BLaER1 treated with 17β-estradiol and CSF1 and Interleukin-3, amounts not matched to agents 10 nM and 100 nM (cell line): ENCODE data around the gene TENM4.

Source experiments
- H3K27ac ChIP-seq, 11 experiments: shearing (Covaris generic); formaldehyde crosslinking; 2 replicates each; pipeline ENCODE4 v1.8.1; 2022
- H3K27me3 ChIP-seq, 11 experiments: shearing (Covaris generic); formaldehyde crosslinking; 2 replicates each; pipeline ENCODE4 v1.8.1; 2022
- H3K36me3 ChIP-seq, 11 experiments: shearing (Covaris generic); formaldehyde crosslinking; 2 replicates each; pipeline ENCODE4 v1.8.1; 2022
- H3K4me1 ChIP-seq, 10 experiments: shearing (Covaris generic); formaldehyde crosslinking; 2 replicates each; pipeline ENCODE4 v1.8.1; 2022
- H3K4me2 ChIP-seq, 11 experiments: shearing (Covaris generic); formaldehyde crosslinking; 2 replicates each; pipeline ENCODE4 v1.8.1; 2022
- H3K4me3 ChIP-seq, 10 experiments: shearing (Covaris generic); formaldehyde crosslinking; 2 replicates each; pipeline ENCODE4 v1.8.1; 2022
- H3K9ac ChIP-seq, 11 experiments: shearing (Covaris generic); formaldehyde crosslinking; 2 replicates each; pipeline ENCODE4 v1.8.1; 2022
- H3K9me3 ChIP-seq, 11 experiments: shearing (Covaris generic); formaldehyde crosslinking; replicated peaks in 1 of 11; 2 replicates each; pipeline ENCODE4 v1.8.1; 2022
- H4K20me1 ChIP-seq, 11 experiments: shearing (Covaris generic); formaldehyde crosslinking; 2 replicates each; pipeline ENCODE4 v1.8.1; 2022
- Cebpa-rat ChIP-seq, 11 experiments: shearing (Covaris generic); IDR thresholded peaks; 2 replicates each; pipeline ENCODE4 v1.8.1; 2022

The TENM4 gene

GRCh38 chr11:79461144-79461543 lies 20.3 kb upstream of the TENM4 start:
- no peak overlapping the region for H3K27ac ChIP-seq
- no peak overlapping the region for H3K4me2 ChIP-seq
- H3K9me3 ChIP-seq: no peaks in the 10 kb centered on the region
- no peak overlapping the region for H3K9ac ChIP-seq
- TF ChIP-seq Cebpa-rat (IDR thresholded peaks at IDR 0.05): no peak
- H3K36me3 ChIP-seq: no peaks in the 10 kb centered on the region
- no peak overlapping the region for H3K4me3 ChIP-seq
- H4K20me1 ChIP-seq: no peaks in the 10 kb centered on the region
- H3K27me3 ChIP-seq: no peaks in the 10 kb centered on the region; a peak in 1 of 22 replicates
- peaks cover 0 to 16% (median 0%) of the 10 kb centered on the region in 10 experiments; a peak in 7 of 20 replicates for H3K4me1 ChIP-seq

GRCh38 chr11:79458709-79459108 lies 17.9 kb upstream of the TENM4 start:
- no peak overlapping the region for H3K4me3 ChIP-seq
- no peaks in the 10 kb centered on the region for H4K20me1 ChIP-seq
- no peaks in the 10 kb centered on the region for H3K36me3 ChIP-seq
- H3K27me3 ChIP-seq: no peaks in the 10 kb centered on the region; a peak in 1 of 22 replicates
- no peak overlapping the region for H3K27ac ChIP-seq
- H3K4me1 ChIP-seq: peaks cover 0 to 13% (median 1%) of the 10 kb centered on the region in 10 experiments; a peak in 7 of 20 replicates
- H3K9me3 ChIP-seq: no peaks in the 10 kb centered on the region
- peak overlapping the region in 4 of 11 experiments; percentile 13 to 52 (median 39); a peak in 5 of 22 replicates for H3K4me2 ChIP-seq
- no peak for TF ChIP-seq Cebpa-rat (IDR thresholded peaks at IDR 0.05)
- no peak overlapping the region for H3K9ac ChIP-seq

- Histone ChIP-seq H3K36me3 (no peaks in the 10 kb centered on the region), H3K27ac (no peak overlapping the region), H4K20me1 (no peaks in the 10 kb centered on the region), H3K4me1 (peaks cover 0 to 13% (median 1%) of the 10 kb centered on the region in 10 experiments; a peak in 7 of 20 replicates), H3K4me2 (no peak overlapping the region), H3K9me3 (no peaks in the 10 kb centered on the region), H3K9ac (no peak overlapping the region), H3K27me3 (no peaks in the 10 kb centered on the region; a peak in 1 of 22 replicates), H3K4me3 (no peak overlapping the region)
- no peak for TF ChIP-seq Cebpa-rat (IDR thresholded peaks at IDR 0.05)
Observed at GRCh38 chr11:79456501-79456900, 15.7 kb upstream of the TENM4 start.

- H3K4me2 ChIP-seq: no peak overlapping the region
- H3K9me3 ChIP-seq: no peaks in the 10 kb centered on the region
- no peak for TF ChIP-seq Cebpa-rat (IDR thresholded peaks at IDR 0.05)
- no peak overlapping the region for H3K4me3 ChIP-seq
- H3K27me3 ChIP-seq: no peaks in the 10 kb centered on the region; a peak in 1 of 22 replicates
- no peaks in the 10 kb centered on the region for H3K36me3 ChIP-seq
- no peaks in the 10 kb centered on the region for H4K20me1 ChIP-seq
- H3K9ac ChIP-seq: no peak overlapping the region
- peaks cover 0 to 6% (median under 1%) of the 10 kb centered on the region in 10 experiments; a peak in 7 of 20 replicates for H3K4me1 ChIP-seq
- H3K27ac ChIP-seq: no peak overlapping the region
Observed at GRCh38 chr11:79453617-79454016, 12.8 kb upstream of the TENM4 start.

GRCh38 chr11:79449040-79449439 lies 8.2 kb upstream of the TENM4 start:
- no peak for TF ChIP-seq Cebpa-rat (IDR thresholded peaks at IDR 0.05)
- Histone ChIP-seq H3K9me3 (no peaks in the 10 kb centered on the region), H3K4me3 (no peak overlapping the region), H3K4me1 (peaks cover 0 to 9% (median 0%) of the 10 kb centered on the region in 10 experiments; a peak in 6 of 20 replicates), H3K4me2 (no peak overlapping the region), H4K20me1 (no peaks in the 10 kb centered on the region), H3K27me3 (peaks cover 0 to 9% (median 0%) of the 10 kb centered on the region in 11 experiments; a peak in 3 of 22 replicates), H3K9ac (no peak overlapping the region), H3K36me3 (no peaks in the 10 kb centered on the region), H3K27ac (no peak overlapping the region)

GRCh38 chr11:79447038-79447786 lies 6.4 kb upstream of the TENM4 start:
- H4K20me1 ChIP-seq: no peaks in the 10 kb centered on the region
- peaks cover 0 to 21% (median 6%) of the 10 kb centered on the region in 11 experiments; a peak in 10 of 22 replicates for H3K27me3 ChIP-seq
- peak overlapping the region in 3 of 11 experiments; percentile 13 to 41 (median 30); a peak in 5 of 22 replicates for H3K4me2 ChIP-seq
- no peaks in the 10 kb centered on the region for H3K36me3 ChIP-seq
- no peak for TF ChIP-seq Cebpa-rat (IDR thresholded peaks at IDR 0.05)
- H3K4me3 ChIP-seq: no peak overlapping the region
- peaks cover 0 to 6% (median 0%) of the 10 kb centered on the region in 11 experiments; a peak in 1 of 22 replicates for H3K9me3 ChIP-seq
- peaks cover 0 to 13% (median 1%) of the 10 kb centered on the region in 10 experiments; a peak in 7 of 20 replicates for H3K4me1 ChIP-seq
- no peak overlapping the region for H3K9ac ChIP-seq
- H3K27ac ChIP-seq: no peak overlapping the region

GRCh38 chr11:79444923-79445322 lies 4.1 kb upstream of the TENM4 start:
- no peak for TF ChIP-seq Cebpa-rat (IDR thresholded peaks at IDR 0.05)
- Histone ChIP-seq H3K27ac (no peak overlapping the region), H4K20me1 (peaks cover 0 to 20% (median 0%) of the 10 kb centered on the region in 11 experiments; a peak in 7 of 22 replicates), H3K27me3 (peaks cover 7 to 35% (median 24%) of the 10 kb centered on the region in 11 experiments), H3K9ac (no peak overlapping the region), H3K36me3 (no peaks in the 10 kb centered on the region), H3K4me2 (no peak overlapping the region), H3K4me1 (peaks cover 11 to 33% (median 21%) of the 10 kb centered on the region in 10 experiments; a peak in 19 of 20 replicates), H3K4me3 (no peak overlapping the region), H3K9me3 (peaks cover 0 to 6% (median 0%) of the 10 kb centered on the region in 11 experiments; a peak in 1 of 22 replicates)

- Histone ChIP-seq H3K4me2 (peak overlapping the region; percentile 89 to 100 (median 97)), H3K27me3 (peaks cover 42 to 69% (median 59%) of the 10 kb centered on the region in 11 experiments), H3K36me3 (no peaks in the 10 kb centered on the region), H3K4me3 (peak overlapping the region; percentile 51 to 79 (median 68)), H3K4me1 (peaks cover 31 to 59% (median 48%) of the 10 kb centered on the region in 10 experiments), H3K9ac (peak overlapping the region; percentile 63 to 84 (median 73); a peak in 21 of 22 replicates), H3K27ac (peak overlapping the region; percentile 43 to 87 (median 71); a peak in 21 of 22 replicates), H4K20me1 (peaks cover 7 to 54% (median 19%) of the 10 kb centered on the region in 11 experiments; a peak in 18 of 22 replicates), H3K9me3 (peaks cover 0 to 6% (median 0%) of the 10 kb centered on the region in 11 experiments; a peak in 1 of 22 replicates)
- no peak for TF ChIP-seq Cebpa-rat (IDR thresholded peaks at IDR 0.05)
Observed at GRCh38 chr11:79441461-79441875, 638 bp upstream of the TENM4 start.
